GM18499 (cell line): ENCODE results near the gene LAGE3.

Experiments
- ATAC-seq: cut with Tn5 transposase; IDR thresholded peaks from one replicate; pipeline ENCODE4 v1.9.1; 2021; ENCODE audit warnings: moderate number of reproducible peaks; ENCODE audit not compliant: insufficient read depth, unreplicated experiment

Gene LAGE3

GRCh38 chrX:154437971-154438893, 40.8 kb downstream of the LAGE3 start:
- ATAC-seq, result no peak

GRCh38 chrX:154436983-154437752, 41.9 kb downstream of the LAGE3 start, which contains the start of gene GDI1:
Gene GDI1 (plus strand): TSS chrX:154437154. CDS start chrX:154437255, 101 bp downstream.
- ATAC-seq, result no peak

GRCh38 chrX:154436374-154436982, 42.6 kb downstream of the LAGE3 start:
- no peak for ATAC-seq

- ATAC-seq, result no peak
Observed at GRCh38 chrX:154435171-154435733, 43.8 kb downstream of the LAGE3 start.

GRCh38 chrX:154434394-154435168, 44.5 kb downstream of the LAGE3 start:
- no peak for ATAC-seq

- no peak for ATAC-seq
Observed at GRCh38 chrX:154433605-154434004, 45.5 kb downstream of the LAGE3 start.

GRCh38 chrX:154432210-154432609, 46.9 kb downstream of the LAGE3 start:
- no peak for ATAC-seq

- ATAC-seq, result no peak
Observed at GRCh38 chrX:154431341-154431740, 47.7 kb downstream of the LAGE3 start.

- ATAC-seq, result no peak
Observed at GRCh38 chrX:154430916-154431315, 48.2 kb downstream of the LAGE3 start.

GRCh38 chrX:154430479-154430878, 48.6 kb downstream of the LAGE3 start:
- ATAC-seq, result no peak

- no peak for ATAC-seq
Observed at GRCh38 chrX:154429711-154430110, 49.4 kb downstream of the LAGE3 start.

GRCh38 chrX:154428176-154429171, 50.6 kb downstream of the LAGE3 start, which contains the start of gene ATP6AP1:
Gene ATP6AP1 (plus strand): TSS chrX:154428677. CDS start chrX:154428693, 16 bp downstream.
- peak; percentile 92 for ATAC-seq
